DND-41 (cell line): ENCODE results near the gene TENT5A.
A peak's percentile ranks its signal among the peaks of the same experiment; 100 is the strongest.

Experiments used
- ATAC-seq: fragments of 200-7000 bp; cut with Tn5 transposase; 3 replicates; pipeline ENCODE4 v1.9.1; 2021; ENCODE audit warnings: low read depth; ENCODE audit not compliant: insufficient read depth
- DNase-seq: peaks from one replicate; pipeline ENCODE4 v3.0.0-alpha.2; 2020
- H2AFZ ChIP-seq: 2 replicates; pipeline ENCODE4 v1.6.0; 2012; ENCODE audit warnings: low read depth, low read length
- H3K27ac ChIP-seq: 2 replicates; pipeline ENCODE4 v1.5.1; 2012; ENCODE audit warnings: low read length, inconsistent platforms
- H3K27me3 ChIP-seq: fragments of 200-600 bp; sonication (generic); 2 replicates; pipeline ENCODE4 v1.6.0; 2012; ENCODE audit warnings: low read length, mild to moderate bottlenecking, inconsistent platforms; ENCODE audit not compliant: insufficient read depth, poor library complexity
- H3K36me3 ChIP-seq: 2 replicates; pipeline ENCODE4 v1.5.1; 2012; ENCODE audit warnings: low read length, inconsistent platforms; ENCODE audit not compliant: insufficient read depth
- H3K4me1 ChIP-seq: 2 replicates; pipeline ENCODE4 v1.5.1; 2012; ENCODE audit warnings: mild to moderate bottlenecking, low read length; ENCODE audit not compliant: insufficient read depth
- H3K4me2 ChIP-seq: 2 replicates; pipeline ENCODE4 v1.6.0; 2012; ENCODE audit warnings: mild to moderate bottlenecking, moderate library complexity, low read length, inconsistent platforms; ENCODE audit not compliant: insufficient read depth
- H3K4me3 ChIP-seq, 2 experiments: fragments of 200-600 bp in 1 of 2; shearing (Covaris generic) in 1 of 2; 2 replicates each; pipeline ENCODE4 v1.5.1; 2012 to 2016; ENCODE audit warnings: inconsistent platforms in 2 of 2, low read length in 2 of 2, mild to moderate bottlenecking in 2 of 2, low read depth in 1 of 2, moderate library complexity in 1 of 2
- H3K79me2 ChIP-seq: 2 replicates; pipeline ENCODE4 v1.6.0; 2012; ENCODE audit warnings: low read length, inconsistent platforms; ENCODE audit not compliant: insufficient read depth
- H3K9ac ChIP-seq: 2 replicates; pipeline ENCODE4 v1.6.0; 2012; ENCODE audit warnings: low read depth, mild to moderate bottlenecking, inconsistent platforms, low read length, moderate library complexity
- H3K9me3 ChIP-seq: 2 replicates; pipeline ENCODE4 v1.5.1; 2012; ENCODE audit warnings: low read length, moderate library complexity, mild to moderate bottlenecking, inconsistent platforms; ENCODE audit not compliant: insufficient read depth, severe bottlenecking
- H4K20me1 ChIP-seq: 2 replicates; pipeline ENCODE4 v1.6.0; 2012; ENCODE audit warnings: low read length; ENCODE audit not compliant: insufficient read depth
- EZH2 ChIP-seq: IDR thresholded peaks from 3 replicates; pipeline ENCODE4 v1.6.1; 2012; ENCODE audit warnings: borderline replicate concordance, low read depth, mild to moderate bottlenecking, moderate library complexity, low read length, inconsistent platforms; ENCODE audit not compliant: severe bottlenecking
- TF ChIP-seq, protein P1 (sequence below): IDR thresholded peaks from 2 replicates; pipeline ENCODE4 v1.5.1; 2012; ENCODE audit warnings: borderline replicate concordance, low read length, moderate library complexity, mild to moderate bottlenecking; ENCODE audit not compliant: poor library complexity, severe bottlenecking; ENCODE audit errors: extremely low read depth

The TENT5A gene

DNA sequence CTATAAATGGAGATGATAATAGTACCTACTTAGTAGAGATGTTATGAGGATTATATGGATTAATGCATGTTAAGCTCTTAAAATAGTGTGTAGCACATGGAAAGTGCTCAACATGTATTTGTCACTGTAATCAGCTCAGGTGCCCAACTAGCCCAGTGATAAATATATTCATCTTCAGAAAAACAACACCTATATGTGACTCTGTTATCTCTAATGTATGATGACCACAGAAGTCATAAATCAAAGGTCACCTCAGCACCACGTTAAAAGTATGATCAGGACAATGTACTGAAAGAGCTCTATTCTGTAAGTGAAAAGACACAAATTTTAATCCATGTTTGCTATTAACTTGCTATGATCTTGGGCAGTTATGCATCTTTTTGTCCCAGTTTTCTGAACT, 36.8 kb upstream of the TENT5A start:
- DNase-seq: no peak
- Histone ChIP-seq H3K9me3 (no peaks in the 10 kb centered on the region), H3K36me3 (no peaks in the 10 kb centered on the region), H3K4me3 (no peak overlapping the region), H3K4me2 (no peak overlapping the region), H3K4me1 (peaks cover 12% of the 10 kb centered on the region), H3K27me3 (no peaks in the 10 kb centered on the region), H4K20me1 (no peaks in the 10 kb centered on the region), H3K27ac (no peak overlapping the region), H3K79me2 (no peaks in the 10 kb centered on the region), H3K9ac (no peak overlapping the region), H2AFZ (no peak overlapping the region)
- TF ChIP-seq, protein P1, sequence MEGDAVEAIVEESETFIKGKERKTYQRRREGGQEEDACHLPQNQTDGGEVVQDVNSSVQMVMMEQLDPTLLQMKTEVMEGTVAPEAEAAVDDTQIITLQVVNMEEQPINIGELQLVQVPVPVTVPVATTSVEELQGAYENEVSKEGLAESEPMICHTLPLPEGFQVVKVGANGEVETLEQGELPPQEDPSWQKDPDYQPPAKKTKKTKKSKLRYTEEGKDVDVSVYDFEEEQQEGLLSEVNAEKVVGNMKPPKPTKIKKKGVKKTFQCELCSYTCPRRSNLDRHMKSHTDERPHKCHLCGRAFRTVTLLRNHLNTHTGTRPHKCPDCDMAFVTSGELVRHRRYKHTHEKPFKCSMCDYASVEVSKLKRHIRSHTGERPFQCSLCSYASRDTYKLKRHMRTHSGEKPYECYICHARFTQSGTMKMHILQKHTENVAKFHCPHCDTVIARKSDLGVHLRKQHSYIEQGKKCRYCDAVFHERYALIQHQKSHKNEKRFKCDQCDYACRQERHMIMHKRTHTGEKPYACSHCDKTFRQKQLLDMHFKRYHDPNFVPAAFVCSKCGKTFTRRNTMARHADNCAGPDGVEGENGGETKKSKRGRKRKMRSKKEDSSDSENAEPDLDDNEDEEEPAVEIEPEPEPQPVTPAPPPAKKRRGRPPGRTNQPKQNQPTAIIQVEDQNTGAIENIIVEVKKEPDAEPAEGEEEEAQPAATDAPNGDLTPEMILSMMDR: no peak
- no peak for TF ChIP-seq EZH2
- ATAC-seq: no peak

DNA sequence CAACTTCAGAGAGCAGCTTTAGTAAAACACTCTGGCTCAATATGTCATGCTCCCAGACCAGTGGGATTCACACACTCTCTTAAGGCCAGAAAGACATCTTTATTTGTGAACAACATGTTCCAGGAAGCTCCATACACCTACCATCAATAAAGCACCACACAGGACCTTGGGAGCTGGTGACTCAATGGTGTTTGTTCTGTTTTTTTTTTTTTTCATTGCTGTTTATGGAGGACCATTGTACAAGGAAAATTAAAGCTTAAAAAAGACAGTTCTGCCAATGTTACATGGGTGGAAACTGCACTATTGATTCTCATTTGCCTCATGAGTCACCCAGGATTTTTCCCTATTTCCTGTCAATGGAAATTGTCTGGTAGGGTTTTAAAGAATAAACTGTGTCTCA, 36.3 kb upstream of the TENT5A start:
- TF ChIP-seq, protein P1: no peak
- no peak for TF ChIP-seq EZH2
- no peak for ATAC-seq

DNA sequence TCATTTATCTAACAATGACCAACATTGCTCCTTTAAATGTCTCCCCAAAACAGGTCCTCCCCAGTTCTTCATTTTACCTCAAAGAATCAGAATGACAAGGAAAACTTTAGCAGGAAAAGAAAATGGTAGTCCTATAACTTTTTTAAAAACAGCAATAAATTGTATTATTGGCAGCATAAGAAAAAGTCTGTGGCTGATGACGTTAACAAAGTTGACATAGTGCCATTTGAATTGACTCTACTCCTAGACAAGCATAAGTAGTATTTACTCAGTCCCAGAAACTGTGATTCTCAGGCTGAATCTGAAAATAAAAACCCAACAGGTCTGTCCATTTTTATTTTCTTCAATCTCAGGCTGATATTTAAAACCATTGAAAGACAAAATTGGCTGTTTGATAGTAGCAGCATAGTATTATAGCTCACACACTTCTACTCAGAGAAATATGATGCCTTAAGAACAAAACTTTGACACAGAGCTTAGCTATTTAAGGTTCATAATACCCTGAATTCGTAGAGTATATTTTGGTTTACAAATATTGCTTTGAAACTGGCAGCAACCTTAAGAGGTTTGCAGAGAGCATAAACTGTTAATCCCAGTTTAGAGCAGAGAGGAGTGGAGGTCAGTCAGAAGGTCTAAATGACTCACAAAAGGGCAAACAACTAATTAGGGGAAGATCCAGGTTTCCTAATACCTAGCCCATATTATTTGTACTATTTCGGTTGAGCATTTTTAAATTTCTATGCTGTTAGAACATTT, 35.0 kb upstream of the TENT5A start:
- peaks cover 12% of the 10 kb centered on the region for H3K4me1 ChIP-seq
- H3K4me2 ChIP-seq: peak overlapping the region; percentile 48; the same call in 1 of the 2 replicates
- H3K36me3 ChIP-seq: no peaks in the 10 kb centered on the region
- no peak overlapping the region for H3K4me3 ChIP-seq
- ATAC-seq: no peak
- TF ChIP-seq, protein P1: no peak
- no peak for TF ChIP-seq EZH2
- H3K9ac ChIP-seq: no peak overlapping the region
- no peaks in the 10 kb centered on the region for H4K20me1 ChIP-seq
- no peaks in the 10 kb centered on the region for H3K79me2 ChIP-seq
- peak overlapping the region; percentile 37 for H2AFZ ChIP-seq
- DNase-seq: no peak
- no peak overlapping the region for H3K27ac ChIP-seq
- H3K9me3 ChIP-seq: peaks cover 1% of the 10 kb centered on the region
- H3K27me3 ChIP-seq: no peaks in the 10 kb centered on the region

More for the DNA sequence above, 36.3 kb upstream of the TENT5A start:
- DNase-seq: no peak
- Histone ChIP-seq H3K4me2 (no peak overlapping the region), H3K79me2 (no peaks in the 10 kb centered on the region), H4K20me1 (no peaks in the 10 kb centered on the region), H3K9me3 (no peaks in the 10 kb centered on the region), H2AFZ (no peak overlapping the region), H3K4me3 (no peak overlapping the region), H3K9ac (no peak overlapping the region), H3K4me1 (peaks cover 12% of the 10 kb centered on the region), H3K36me3 (no peaks in the 10 kb centered on the region), H3K27ac (no peak overlapping the region), H3K27me3 (no peaks in the 10 kb centered on the region)
